ENCODE data around the gene TRRAP. TPM values are rescaled to one million over a fixed set of nuclear protein-coding genes. Genes with fewer than 3 reads are reported as not detected.
"Not testable (repeated sequence)": the region's sequence is repeated elsewhere in the genome, so short reads cannot be mapped to it uniquely, and the experiment has no call there.

The TRRAP gene
- total and polyA plus RNA-seq, 5 donors from 2014 or later = 2.9 to 66.5 (median 3.8) TPM

- peak overlapping the region in 1 of 3 donors; percentile 7 for H3K27ac Mint-ChIP-seq
- no peak overlapping the region for H3K27ac ChIP-seq (ENCODE audit: insufficient read depth, low read length, poor library complexity, severe bottlenecking)
- H3K36me3 Mint-ChIP-seq = peaks cover 63% of the 10 kb centered on the region
- no peak overlapping the region for H3K4me3 ChIP-seq (ENCODE audit: low read depth, low read length)
- ATAC-seq (ENCODE audit: low read depth in 2 of 2) (no peak), DNase-seq (no peak)
- no peaks in the 10 kb centered on the region for H3K9me3 Mint-ChIP-seq
- H3K4me3 Mint-ChIP-seq = no peak overlapping the region
- H3K4me1 ChIP-seq (ENCODE audit: control insufficient read depth, insufficient read depth, low read length, poor library complexity, severe bottlenecking) = no peaks in the 10 kb centered on the region
- H3K4me1 Mint-ChIP-seq = peaks cover 3 to 10% (median 6%) of the 10 kb centered on the region in 4 donors
- no peaks in the 10 kb centered on the region for H3K9me3 ChIP-seq (ENCODE audit: control insufficient read depth in 2 of 2, low read length in 2 of 2)
- H3K27me3 Mint-ChIP-seq = no peaks in the 10 kb centered on the region
- H3K36me3 ChIP-seq (ENCODE audit: control insufficient read depth, insufficient read depth, low read length) = peaks cover 87% of the 10 kb centered on the region
- H3K27me3 ChIP-seq (ENCODE audit: control insufficient read depth, insufficient read depth, low read length) = no peaks in the 10 kb centered on the region
Observed at GRCh38 chr7:99042957-99043356, 164.6 kb downstream of the TRRAP start.

- H3K27me3 ChIP-seq (ENCODE audit: control insufficient read depth, insufficient read depth, low read length); H3K9me3 Mint-ChIP-seq; DNase-seq; H3K9me3 ChIP-seq (ENCODE audit: control insufficient read depth in 2 of 2, low read length in 2 of 2); H3K4me1 ChIP-seq (ENCODE audit: control insufficient read depth, insufficient read depth, low read length, poor library complexity, severe bottlenecking); H3K27ac ChIP-seq (ENCODE audit: insufficient read depth, low read length, poor library complexity, severe bottlenecking); H3K4me3 Mint-ChIP-seq; H3K4me3 ChIP-seq (ENCODE audit: low read depth, low read length); H3K4me1 Mint-ChIP-seq; H3K27me3 Mint-ChIP-seq; ATAC-seq (ENCODE audit: low read depth in 2 of 2): not testable (repeated sequence)
- peaks cover 88% of the 10 kb centered on the region for H3K36me3 ChIP-seq (ENCODE audit: control insufficient read depth, insufficient read depth, low read length)
- peak overlapping the region in 1 of 3 donors; percentile 0 for H3K27ac Mint-ChIP-seq
- H3K36me3 Mint-ChIP-seq = peaks cover 61% of the 10 kb centered on the region
Observed at GRCh38 chr7:99044858-99045257, 166.5 kb downstream of the TRRAP start.

GRCh38 chr7:99046262-99046661, 167.9 kb downstream of the TRRAP start:
- not testable (repeated sequence) for H3K4me3 ChIP-seq (ENCODE audit: low read depth, low read length); H3K4me3 Mint-ChIP-seq; DNase-seq; H3K9me3 Mint-ChIP-seq; H3K27ac Mint-ChIP-seq; H3K27ac ChIP-seq (ENCODE audit: insufficient read depth, low read length, poor library complexity, severe bottlenecking); H3K4me1 ChIP-seq (ENCODE audit: control insufficient read depth, insufficient read depth, low read length, poor library complexity, severe bottlenecking); H3K27me3 Mint-ChIP-seq; ATAC-seq (ENCODE audit: low read depth in 2 of 2); H3K27me3 ChIP-seq (ENCODE audit: control insufficient read depth, insufficient read depth, low read length); H3K4me1 Mint-ChIP-seq; H3K9me3 ChIP-seq (ENCODE audit: control insufficient read depth in 2 of 2, low read length in 2 of 2)
- H3K36me3 ChIP-seq (ENCODE audit: control insufficient read depth, insufficient read depth, low read length) = peaks cover 89% of the 10 kb centered on the region
- peaks cover 57% of the 10 kb centered on the region for H3K36me3 Mint-ChIP-seq

DNA sequence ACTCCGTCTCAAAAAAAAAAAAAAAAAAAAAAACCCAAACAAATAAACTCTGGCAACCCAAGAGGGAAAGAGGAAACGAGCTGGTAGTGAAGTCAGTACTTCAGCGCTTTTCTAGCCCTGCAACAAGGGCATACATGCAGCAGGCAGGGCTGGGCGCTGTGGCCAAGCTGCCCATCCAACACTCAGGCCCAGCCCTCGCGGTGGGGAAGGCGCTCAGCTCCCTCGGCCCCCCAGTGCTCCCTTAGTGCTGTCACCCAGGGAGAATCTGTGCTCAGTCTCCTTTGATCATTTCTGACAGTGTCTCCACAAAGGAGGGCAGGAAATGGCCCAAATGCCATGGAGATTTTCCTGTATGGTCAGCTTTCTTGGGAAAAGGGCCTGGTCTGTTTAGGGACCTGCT, 168.4 kb downstream of the TRRAP start:
- peaks cover 0 to 6% (median 0%) of the 10 kb centered on the region in 4 donors for H3K4me1 Mint-ChIP-seq
- Histone ChIP-seq H3K4me3 (ENCODE audit: low read depth, low read length) (no peak overlapping the region), H3K27ac (ENCODE audit: insufficient read depth, low read length, poor library complexity, severe bottlenecking) (no peak overlapping the region), H3K27me3 (ENCODE audit: control insufficient read depth, insufficient read depth, low read length) (no peaks in the 10 kb centered on the region), H3K9me3 (ENCODE audit: control insufficient read depth in 2 of 2, low read length in 2 of 2) (no peaks in the 10 kb centered on the region), H3K36me3 (ENCODE audit: control insufficient read depth, insufficient read depth, low read length) (peaks cover 89% of the 10 kb centered on the region), H3K4me1 (ENCODE audit: control insufficient read depth, insufficient read depth, low read length, poor library complexity, severe bottlenecking) (no peaks in the 10 kb centered on the region)
- H3K27ac Mint-ChIP-seq = no peak overlapping the region
- ATAC-seq (ENCODE audit: low read depth in 2 of 2) (no peak), DNase-seq (no peak)
- H3K36me3 Mint-ChIP-seq = peaks cover 61% of the 10 kb centered on the region
- H3K27me3 Mint-ChIP-seq = no peaks in the 10 kb centered on the region
- H3K4me3 Mint-ChIP-seq = no peak overlapping the region
- no peaks in the 10 kb centered on the region for H3K9me3 Mint-ChIP-seq

DNA sequence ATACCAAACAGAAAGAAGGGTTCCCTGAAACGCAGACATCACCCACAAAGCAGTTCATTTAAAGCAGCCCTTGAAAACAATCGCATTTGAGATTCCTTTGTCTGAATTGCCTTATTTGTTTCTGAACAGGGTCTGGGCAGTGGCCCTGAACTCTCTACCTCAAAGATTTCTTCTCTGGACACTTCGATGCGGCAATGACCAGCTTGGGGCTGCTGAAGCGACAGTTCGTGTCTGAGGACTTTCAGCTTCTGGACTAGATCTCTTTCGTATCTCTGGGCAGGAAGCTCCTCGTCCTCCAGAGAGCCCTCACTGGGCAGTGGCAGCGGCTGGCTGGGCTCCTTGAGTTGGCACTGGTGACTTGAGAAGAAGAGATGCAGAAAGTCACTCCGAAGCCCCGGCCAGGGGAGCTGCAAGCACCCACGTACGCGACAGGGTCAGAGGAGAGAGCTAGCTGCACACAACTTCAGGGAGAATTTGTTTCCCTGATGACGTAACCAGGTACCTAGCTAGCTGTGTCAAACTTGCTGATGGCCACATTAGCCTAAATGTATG, 169.3 kb downstream of the TRRAP start:
- ATAC-seq (ENCODE audit: low read depth in 2 of 2) (no peak), DNase-seq (no peak)
- no peak overlapping the region for H3K27ac ChIP-seq (ENCODE audit: insufficient read depth, low read length, poor library complexity, severe bottlenecking)
- Mint-ChIP-seq H3K27ac (no peak overlapping the region), H3K4me1 (peaks cover 0 to 6% (median 0%) of the 10 kb centered on the region in 4 donors), H3K36me3 (peaks cover 63% of the 10 kb centered on the region), H3K9me3 (no peaks in the 10 kb centered on the region), H3K27me3 (no peaks in the 10 kb centered on the region), H3K4me3 (no peak overlapping the region)
- no peaks in the 10 kb centered on the region for H3K27me3 ChIP-seq (ENCODE audit: control insufficient read depth, insufficient read depth, low read length)
- H3K4me3 ChIP-seq (ENCODE audit: low read depth, low read length) = no peak overlapping the region
- no peaks in the 10 kb centered on the region for H3K4me1 ChIP-seq (ENCODE audit: control insufficient read depth, insufficient read depth, low read length, poor library complexity, severe bottlenecking)
- H3K9me3 ChIP-seq (ENCODE audit: control insufficient read depth in 2 of 2, low read length in 2 of 2) = no peaks in the 10 kb centered on the region
- H3K36me3 ChIP-seq (ENCODE audit: control insufficient read depth, insufficient read depth, low read length) = peaks cover 90% of the 10 kb centered on the region

DNA sequence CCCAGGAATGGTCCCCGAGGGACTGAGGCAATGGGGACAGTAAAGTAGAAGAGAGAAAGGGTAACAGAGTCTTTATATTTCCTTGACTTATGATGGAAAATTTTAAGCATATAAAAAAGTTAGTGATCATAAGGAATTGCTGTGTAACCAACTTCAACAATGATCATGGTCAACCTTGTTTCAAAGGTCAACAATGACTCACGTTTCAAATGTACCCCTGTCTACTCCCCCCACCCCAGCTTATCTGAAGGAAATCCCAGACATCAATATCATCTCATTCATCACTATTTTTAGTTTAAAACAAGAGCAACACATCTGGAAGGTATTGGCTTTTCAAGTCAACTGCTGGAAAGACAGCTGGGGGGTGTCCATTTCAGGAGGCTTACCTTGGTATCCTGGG, 172.6 kb downstream of the TRRAP start:
- ATAC-seq (ENCODE audit: low read depth in 2 of 2) (no peak), DNase-seq (no peak)
- H3K27ac ChIP-seq (ENCODE audit: insufficient read depth, low read length, poor library complexity, severe bottlenecking) = no peak overlapping the region
- H3K36me3 Mint-ChIP-seq = peaks cover 48% of the 10 kb centered on the region
- no peaks in the 10 kb centered on the region for H3K27me3 Mint-ChIP-seq
- no peaks in the 10 kb centered on the region for H3K4me1 ChIP-seq (ENCODE audit: control insufficient read depth, insufficient read depth, low read length, poor library complexity, severe bottlenecking)
- H3K36me3 ChIP-seq (ENCODE audit: control insufficient read depth, insufficient read depth, low read length) = peaks cover 80% of the 10 kb centered on the region
- no peak overlapping the region for H3K4me3 Mint-ChIP-seq
- H3K27ac Mint-ChIP-seq = peak overlapping the region in 1 of 3 donors; percentile 1
- no peaks in the 10 kb centered on the region for H3K9me3 Mint-ChIP-seq
- H3K9me3 ChIP-seq (ENCODE audit: control insufficient read depth in 2 of 2, low read length in 2 of 2) = no peaks in the 10 kb centered on the region
- no peaks in the 10 kb centered on the region for H3K27me3 ChIP-seq (ENCODE audit: control insufficient read depth, insufficient read depth, low read length)
- H3K4me1 Mint-ChIP-seq = no peaks in the 10 kb centered on the region
- no peak overlapping the region for H3K4me3 ChIP-seq (ENCODE audit: low read depth, low read length)

GRCh38 chr7:99054781-99055180, 176.4 kb downstream of the TRRAP start:
- Histone ChIP-seq H3K4me1 (ENCODE audit: control insufficient read depth, insufficient read depth, low read length, poor library complexity, severe bottlenecking) (no peaks in the 10 kb centered on the region), H3K27me3 (ENCODE audit: control insufficient read depth, insufficient read depth, low read length) (no peaks in the 10 kb centered on the region), H3K36me3 (ENCODE audit: control insufficient read depth, insufficient read depth, low read length) (peaks cover 65% of the 10 kb centered on the region), H3K27ac (ENCODE audit: insufficient read depth, low read length, poor library complexity, severe bottlenecking) (no peak overlapping the region), H3K9me3 (ENCODE audit: control insufficient read depth in 2 of 2, low read length in 2 of 2) (no peaks in the 10 kb centered on the region), H3K4me3 (ENCODE audit: low read depth, low read length) (no peak overlapping the region)
- H3K27me3 Mint-ChIP-seq = no peaks in the 10 kb centered on the region
- DNase-seq (no peak), ATAC-seq (ENCODE audit: low read depth in 2 of 2) (no peak)
- H3K4me3 Mint-ChIP-seq = no peak overlapping the region
- no peak overlapping the region for H3K27ac Mint-ChIP-seq
- H3K9me3 Mint-ChIP-seq = no peaks in the 10 kb centered on the region
- H3K4me1 Mint-ChIP-seq = no peaks in the 10 kb centered on the region
- H3K36me3 Mint-ChIP-seq = peaks cover 39% of the 10 kb centered on the region

DNA sequence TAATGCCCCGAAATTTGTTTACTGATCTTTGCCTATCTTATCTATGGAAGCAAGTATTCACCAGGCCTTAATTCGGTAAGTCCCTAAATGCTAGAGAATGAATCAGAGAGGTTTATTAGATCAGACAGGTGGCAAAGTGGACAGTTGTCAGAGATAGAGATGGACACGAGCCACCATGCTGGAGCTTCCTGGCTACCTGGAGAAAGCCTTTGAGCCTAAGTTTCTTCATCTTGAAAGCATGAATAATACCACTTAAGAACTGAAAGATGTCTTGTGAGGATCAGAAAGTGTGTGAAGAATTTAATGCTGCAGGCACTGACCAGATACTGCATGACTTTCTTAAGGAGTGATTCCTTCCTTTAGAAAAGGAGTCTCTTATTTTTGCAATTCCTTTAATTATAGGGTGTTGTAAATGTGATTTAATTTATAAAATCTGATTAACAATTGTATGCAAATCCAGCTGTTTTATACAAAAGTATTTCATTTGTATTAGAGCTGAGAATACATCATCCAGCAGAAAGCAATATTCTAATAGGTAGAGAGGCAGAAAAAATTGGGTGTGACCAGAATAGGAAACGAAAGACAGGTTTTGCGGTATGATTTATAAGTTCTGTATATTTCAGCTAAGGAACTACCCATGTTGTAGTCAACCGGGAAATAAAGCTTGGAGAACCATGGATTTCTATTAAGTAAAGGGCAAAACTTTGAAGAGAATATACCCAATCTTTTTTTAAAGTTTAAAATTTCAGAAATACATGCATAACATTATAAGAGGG, 182.9 kb downstream of the TRRAP start:
- Mint-ChIP-seq H3K4me1 (peaks cover 9 to 28% (median 21%) of the 10 kb centered on the region in 4 donors), H3K9me3 (no peaks in the 10 kb centered on the region), H3K27me3 (no peaks in the 10 kb centered on the region), H3K27ac (peak overlapping the region in 2 of 3 donors; percentile 23 to 50), H3K36me3 (peaks cover 19% of the 10 kb centered on the region), H3K4me3 (no peak overlapping the region)
- H3K27ac ChIP-seq (ENCODE audit: insufficient read depth, low read length, poor library complexity, severe bottlenecking) = no peak overlapping the region
- no peaks in the 10 kb centered on the region for H3K9me3 ChIP-seq (ENCODE audit: control insufficient read depth in 2 of 2, low read length in 2 of 2)
- DNase-seq (no peak), ATAC-seq (ENCODE audit: low read depth in 2 of 2) (no peak)
- H3K4me3 ChIP-seq (ENCODE audit: low read depth, low read length) = no peak overlapping the region
- no peaks in the 10 kb centered on the region for H3K27me3 ChIP-seq (ENCODE audit: control insufficient read depth, insufficient read depth, low read length)
- no peaks in the 10 kb centered on the region for H3K4me1 ChIP-seq (ENCODE audit: control insufficient read depth, insufficient read depth, low read length, poor library complexity, severe bottlenecking)
- peaks cover 16% of the 10 kb centered on the region for H3K36me3 ChIP-seq (ENCODE audit: control insufficient read depth, insufficient read depth, low read length)
